ENCODE data around the gene ACE2. TPM values are rescaled to one million over a fixed set of nuclear protein-coding genes. Genes with fewer than 3 reads are reported as not detected.

Gene ACE2
- total and polyA plus RNA-seq, 3 donors from 2014 or later: 78.9 to 119 (median 116) TPM

DNA sequence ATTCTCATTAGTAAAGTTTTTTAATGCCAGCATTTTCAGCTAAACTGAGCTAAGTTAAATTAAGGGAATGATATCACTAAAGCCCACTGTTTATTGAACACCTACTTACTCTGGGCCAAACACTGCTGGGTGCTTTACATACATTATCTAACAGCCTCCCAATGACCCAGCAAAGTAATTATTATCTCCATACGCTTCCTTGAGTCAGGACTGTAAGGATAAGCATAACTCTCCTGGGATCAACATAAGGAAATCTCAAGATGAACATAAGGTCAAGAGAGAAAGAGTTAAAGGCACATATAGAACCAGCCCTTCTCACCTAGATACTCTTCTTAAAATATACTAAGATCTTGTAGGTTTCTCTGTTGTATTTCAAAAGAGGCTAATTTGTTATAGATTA, 86.5 kb downstream of the ACE2 start:
- intact Hi-C loops (cut with DNase I; ENCODE audit: low total_unique reads): no loop called here
- Histone ChIP-seq H3K27ac (no peak overlapping the region), H3K27me3 (no peaks in the 10 kb centered on the region), H3K4me1 (no peaks in the 10 kb centered on the region), H3K36me3 (ENCODE audit: low read depth, missing control alignments) (no peaks in the 10 kb centered on the region), H3K9me3 (no peaks in the 10 kb centered on the region), H3K4me3 (no peak overlapping the region)
- WGBS, 2 donors: 93 to 100% methylated on average over 1 of the region's 1 CpG
- TF ChIP-seq POLR2A (IDR thresholded peaks at IDR 0.05): no peak
- TF ChIP-seq, protein P1, sequence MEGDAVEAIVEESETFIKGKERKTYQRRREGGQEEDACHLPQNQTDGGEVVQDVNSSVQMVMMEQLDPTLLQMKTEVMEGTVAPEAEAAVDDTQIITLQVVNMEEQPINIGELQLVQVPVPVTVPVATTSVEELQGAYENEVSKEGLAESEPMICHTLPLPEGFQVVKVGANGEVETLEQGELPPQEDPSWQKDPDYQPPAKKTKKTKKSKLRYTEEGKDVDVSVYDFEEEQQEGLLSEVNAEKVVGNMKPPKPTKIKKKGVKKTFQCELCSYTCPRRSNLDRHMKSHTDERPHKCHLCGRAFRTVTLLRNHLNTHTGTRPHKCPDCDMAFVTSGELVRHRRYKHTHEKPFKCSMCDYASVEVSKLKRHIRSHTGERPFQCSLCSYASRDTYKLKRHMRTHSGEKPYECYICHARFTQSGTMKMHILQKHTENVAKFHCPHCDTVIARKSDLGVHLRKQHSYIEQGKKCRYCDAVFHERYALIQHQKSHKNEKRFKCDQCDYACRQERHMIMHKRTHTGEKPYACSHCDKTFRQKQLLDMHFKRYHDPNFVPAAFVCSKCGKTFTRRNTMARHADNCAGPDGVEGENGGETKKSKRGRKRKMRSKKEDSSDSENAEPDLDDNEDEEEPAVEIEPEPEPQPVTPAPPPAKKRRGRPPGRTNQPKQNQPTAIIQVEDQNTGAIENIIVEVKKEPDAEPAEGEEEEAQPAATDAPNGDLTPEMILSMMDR (IDR thresholded peaks at IDR 0.05): no peak
- no peak for DNase-seq

DNA sequence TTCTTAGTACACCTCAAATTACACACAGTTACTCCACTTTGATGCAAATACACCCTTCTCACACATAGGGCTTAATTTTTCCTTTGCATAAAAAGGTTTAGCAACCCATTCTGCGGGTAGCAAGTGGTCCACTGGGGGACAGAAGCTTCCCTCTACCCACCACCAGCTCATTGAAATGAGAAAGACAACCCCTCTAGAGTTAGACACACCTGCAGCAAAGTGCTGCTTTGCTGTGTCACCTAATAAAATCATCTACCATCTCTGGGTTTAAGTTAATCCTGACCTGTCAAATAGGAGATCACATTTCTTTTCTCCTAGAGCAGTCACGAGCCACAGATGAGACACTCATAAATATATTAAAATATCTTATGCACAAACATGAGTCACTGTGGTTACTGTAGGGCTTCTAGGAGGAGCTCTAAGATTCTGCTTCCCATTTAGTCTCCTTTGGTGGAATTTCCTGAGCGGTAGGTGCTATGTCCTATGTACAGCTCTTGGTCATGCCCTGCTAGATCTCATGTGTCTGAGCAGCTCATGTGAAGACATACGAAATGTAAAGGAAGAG, 88.3 kb downstream of the ACE2 start:
- Histone ChIP-seq H3K9me3 (no peaks in the 10 kb centered on the region), H3K4me1 (no peaks in the 10 kb centered on the region), H3K4me3 (no peak overlapping the region), H3K27me3 (no peaks in the 10 kb centered on the region), H3K36me3 (ENCODE audit: low read depth, missing control alignments) (no peaks in the 10 kb centered on the region), H3K27ac (no peak overlapping the region)
- WGBS, 2 donors: 97 to 100% methylated on average over 3 to 4 of the region's 4 CpGs
- intact Hi-C loops (cut with DNase I; ENCODE audit: low total_unique reads): no loop called here
- TF ChIP-seq, protein P1 (IDR thresholded peaks at IDR 0.05): no peak
- no peak for TF ChIP-seq POLR2A (IDR thresholded peaks at IDR 0.05)
- DNase-seq: no peak

DNA sequence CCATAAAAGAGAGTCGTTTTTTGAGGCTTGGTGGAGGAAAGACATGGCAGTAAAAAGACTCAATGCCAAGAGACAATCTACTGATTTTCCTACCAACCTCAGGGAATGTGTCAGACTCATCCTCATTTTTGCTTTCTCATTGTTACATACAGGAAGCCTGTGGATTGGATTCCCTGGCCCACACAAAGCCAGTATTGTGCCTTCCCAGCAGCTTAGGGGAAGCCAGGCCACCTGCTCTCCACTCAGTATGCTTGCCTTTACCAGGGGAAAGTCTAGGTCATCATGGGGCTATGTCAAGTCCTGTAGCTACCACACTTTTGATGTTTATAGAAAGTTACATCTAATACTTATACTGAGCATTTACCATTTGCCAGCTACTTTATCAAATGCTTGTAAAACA, 89.2 kb downstream of the ACE2 start:
- intact Hi-C loops (cut with DNase I; ENCODE audit: low total_unique reads): no loop called here
- TF ChIP-seq, protein P1 (IDR thresholded peaks at IDR 0.05): no peak
- TF ChIP-seq POLR2A (IDR thresholded peaks at IDR 0.05): no peak
- H3K4me3 ChIP-seq: no peak overlapping the region
- DNase-seq: no peak
- no peaks in the 10 kb centered on the region for H3K9me3 ChIP-seq
- no peak overlapping the region for H3K27ac ChIP-seq
- no peaks in the 10 kb centered on the region for H3K36me3 ChIP-seq (ENCODE audit: low read depth, missing control alignments)
- no peaks in the 10 kb centered on the region for H3K4me1 ChIP-seq
- 50 to 61% methylated on average over 1 of the region's 1 CpG for WGBS, 2 donors
- H3K27me3 ChIP-seq: no peaks in the 10 kb centered on the region

Other genes with a start within 250 kb of the ACE2 start
- gene VEGFD, start 216.5 kb downstream of the ACE2 start, total RNA-seq: 1 to 10 TPM in 1 of 2 donors, under 1 TPM in 1; 0.74 to 1.5 TPM
- 1.3 TPM for gene VEGFD, start 216.5 kb downstream of the ACE2 start, polyA plus RNA-seq (ENCODE audit: insufficient read depth, low read depth, low replicate concordance)
- 10 to 100 TPM in 1 of 2 donors, 1 to 10 TPM in 1; 9.7 to 10.3 TPM for gene PIR, start 107.6 kb downstream of the ACE2 start, total RNA-seq
- 11.0 TPM for gene PIR, start 107.6 kb downstream of the ACE2 start, polyA plus RNA-seq (ENCODE audit: insufficient read depth, low read depth, low replicate concordance)
- under 1 TPM; 0.12 to 0.55 TPM for gene BMX, start 100.2 kb downstream of the ACE2 start, total RNA-seq
- gene BMX, start 100.2 kb downstream of the ACE2 start, polyA plus RNA-seq (ENCODE audit: insufficient read depth, low read depth, low replicate concordance): 1.2 TPM
- 1 to 10 TPM; 1.6 to 1.9 TPM for gene CLTRN, start 63.8 kb upstream of the ACE2 start, total RNA-seq
- gene CLTRN, start 63.8 kb upstream of the ACE2 start, polyA plus RNA-seq (ENCODE audit: insufficient read depth, low read depth, low replicate concordance): 2.3 TPM
- gene CA5B, start 137.3 kb upstream of the ACE2 start, total RNA-seq: 10 to 100 TPM; 45.5 to 53.1 TPM
- 25.1 TPM for gene CA5B, start 137.3 kb upstream of the ACE2 start, polyA plus RNA-seq (ENCODE audit: insufficient read depth, low read depth, low replicate concordance)
- 1 to 10 TPM; 6.3 to 6.6 TPM for gene ZRSR2, start 189.5 kb upstream of the ACE2 start, total RNA-seq
- 6.1 TPM for gene ZRSR2, start 189.5 kb upstream of the ACE2 start, polyA plus RNA-seq (ENCODE audit: insufficient read depth, low read depth, low replicate concordance)